ENCODE results near the gene TMEM120B.
A peak's percentile ranks its signal among the peaks of the same experiment; 100 is the strongest.
"Not testable (repeated sequence)": the region's sequence is repeated elsewhere in the genome, so short reads cannot be mapped to it uniquely, and the experiment has no call there.

TMEM120B gene

GRCh38 chr12:121702944-121703343 is 9.6 kb upstream of the TMEM120B start:
- no peak for TF ChIP-seq EZH2phosphoT487 (IDR thresholded peaks at IDR 0.05; ENCODE audit: low read depth)
- no peak for TF ChIP-seq CTCF (IDR thresholded peaks at IDR 0.05; ENCODE audit: low read depth, low read length)

GRCh38 chr12:121705514-121705913 is 7.0 kb upstream of the TMEM120B start:
- Histone ChIP-seq H2AFZ (ENCODE audit: low read depth, low read length) (no peak overlapping the region), H3K27me3 (ENCODE audit: low read depth, low read length) (no peaks in the 10 kb centered on the region), H4K20me1 (ENCODE audit: insufficient read depth, low read length) (no peaks in the 10 kb centered on the region), H3K4me1 (ENCODE audit: low read length) (peaks cover 26% of the 10 kb centered on the region), H3K36me3 (replicated peaks; ENCODE audit: low read depth, low read length) (no peaks in the 10 kb centered on the region), H3K4me2 (ENCODE audit: low read length) (no peak overlapping the region), H3K9ac (ENCODE audit: low read length) (no peak overlapping the region), H3K27ac (ENCODE audit: low read length) (no peak overlapping the region), H3K9me3 (ENCODE audit: insufficient read depth, low read length) (peaks cover 4% of the 10 kb centered on the region; the same call in 1 of the 2 replicates), H3K4me3 (ENCODE audit: low read length) (no peak overlapping the region), H3K79me2 (ENCODE audit: low read length) (no peaks in the 10 kb centered on the region)
- no peak for TF ChIP-seq EZH2phosphoT487 (IDR thresholded peaks at IDR 0.05; ENCODE audit: low read depth)
- TF ChIP-seq CTCF (IDR thresholded peaks at IDR 0.05; ENCODE audit: low read depth, low read length) = no peak

More at GRCh38 chr12:121702944-121703343, 9.6 kb upstream of the TMEM120B start:
- Histone ChIP-seq H3K9me3 (ENCODE audit: insufficient read depth, low read length) (peaks cover 4% of the 10 kb centered on the region; the same call in 1 of the 2 replicates), H3K4me1 (ENCODE audit: low read length) (peaks cover 4% of the 10 kb centered on the region), H3K4me3 (ENCODE audit: low read length) (no peak overlapping the region), H3K4me2 (ENCODE audit: low read length) (no peak overlapping the region), H4K20me1 (ENCODE audit: insufficient read depth, low read length) (no peaks in the 10 kb centered on the region), H2AFZ (ENCODE audit: low read depth, low read length) (no peak overlapping the region), H3K9ac (ENCODE audit: low read length) (no peak overlapping the region), H3K27ac (ENCODE audit: low read length) (no peak overlapping the region), H3K36me3 (replicated peaks; ENCODE audit: low read depth, low read length) (no peaks in the 10 kb centered on the region), H3K79me2 (ENCODE audit: low read length) (no peaks in the 10 kb centered on the region), H3K27me3 (ENCODE audit: low read depth, low read length) (no peaks in the 10 kb centered on the region)

- H3K4me1 ChIP-seq (ENCODE audit: low read length) = peaks cover 35% of the 10 kb centered on the region
- no peaks in the 10 kb centered on the region for H3K36me3 ChIP-seq (replicated peaks; ENCODE audit: low read depth, low read length)
- peak overlapping the region; percentile 64 for H3K4me2 ChIP-seq (ENCODE audit: low read length)
- H3K9me3 ChIP-seq (ENCODE audit: insufficient read depth, low read length) = peaks cover 4% of the 10 kb centered on the region; the same call in 1 of the 2 replicates
- H3K27ac ChIP-seq (ENCODE audit: low read length) = peak overlapping the region; percentile 68
- H3K27me3 ChIP-seq (ENCODE audit: low read depth, low read length) = no peaks in the 10 kb centered on the region
- no peak for TF ChIP-seq EZH2phosphoT487 (IDR thresholded peaks at IDR 0.05; ENCODE audit: low read depth)
- no peak for TF ChIP-seq CTCF (IDR thresholded peaks at IDR 0.05; ENCODE audit: low read depth, low read length)
- peak overlapping the region; percentile 18; the same call in 1 of the 2 replicates for H3K4me3 ChIP-seq (ENCODE audit: low read length)
- 0 out of 2 replicates have a peak overlapping the region, but pooled peaks have one; percentile 18 for H2AFZ ChIP-seq (ENCODE audit: low read depth, low read length)
- H3K9ac ChIP-seq (ENCODE audit: low read length) = peak overlapping the region; percentile 32; the same call in 1 of the 2 replicates
- H4K20me1 ChIP-seq (ENCODE audit: insufficient read depth, low read length) = no peaks in the 10 kb centered on the region
- peaks cover 8% of the 10 kb centered on the region for H3K79me2 ChIP-seq (ENCODE audit: low read length)
These were observed 4.1 kb upstream of the TMEM120B start for GRCh38 chr12:121708313-121709063.

- H3K79me2 ChIP-seq (ENCODE audit: low read length) = peaks cover 14% of the 10 kb centered on the region
- not testable (repeated sequence) for H3K4me3 ChIP-seq (ENCODE audit: low read length); H3K9me3 ChIP-seq (ENCODE audit: insufficient read depth, low read length); H3K36me3 ChIP-seq (replicated peaks; ENCODE audit: low read depth, low read length); H2AFZ ChIP-seq (ENCODE audit: low read depth, low read length); H3K9ac ChIP-seq (ENCODE audit: low read length); H3K27me3 ChIP-seq (ENCODE audit: low read depth, low read length); H4K20me1 ChIP-seq (ENCODE audit: insufficient read depth, low read length)
- H3K27ac ChIP-seq (ENCODE audit: low read length) = peak overlapping the region; percentile 68; the same call in 1 of the 2 replicates
- H3K4me1 ChIP-seq (ENCODE audit: low read length) = peaks cover 40% of the 10 kb centered on the region
- peak overlapping the region; percentile 64 for H3K4me2 ChIP-seq (ENCODE audit: low read length)
These were observed 3.5 kb upstream of the TMEM120B start for GRCh38 chr12:121709064-121709424.

All from OCI-LY3 (cell line).